MCF 10A (cell line): Measurements from ENCODE around the gene TMEM132A. TPM values are rescaled to one million over a fixed set of nuclear protein-coding genes. Genes with fewer than 3 reads are reported as not detected.

Experiments
- BruUV-seq: library from RNA; stranded (reverse); fragments of 400-500 nt; replicated peaks from 2 replicates; lab custom pipeline; 2021; lab: Mats Ljungman, UMichigan
- CTCF ChIA-PET: fragments of 300-600 bp; sonication (Branson Sonifier 250); formaldehyde crosslinking; extraction: SDS; loops from one replicate; lab custom pipeline; 2021; ENCODE audit warnings: antibody characterized with exemption, inconsistent platforms; lab: Yijun Ruan, JAX
- POLR2A ChIA-PET: fragments of 300-600, 350-650 bp; sonication (Branson Sonifier 250); formaldehyde crosslinking; extraction: SDS; loops from one replicate; lab custom pipeline; 2020; ENCODE audit warnings: antibody characterized with exemption, inconsistent platforms; lab: Yijun Ruan, JAX
- DNase-seq: peaks from one replicate; pipeline ENCODE4 v3.0.0-alpha.2; 2018; ENCODE audit not compliant: unreplicated experiment
- H3K27ac Mint-ChIP-seq: one replicate; pipeline ENCODE4 v1.8.0; 2022; ENCODE audit warnings: mild to moderate bottlenecking, low read depth, mixed read lengths; ENCODE audit not compliant: unreplicated experiment
- H3K27me3 Mint-ChIP-seq: one replicate; pipeline ENCODE4 v1.8.0; 2022; ENCODE audit warnings: mixed read lengths; ENCODE audit not compliant: insufficient read depth, unreplicated experiment
- H3K36me3 Mint-ChIP-seq: one replicate; pipeline ENCODE4 v1.8.0; 2022; ENCODE audit warnings: mild to moderate bottlenecking, moderate library complexity, mixed read lengths; ENCODE audit not compliant: insufficient read depth, unreplicated experiment
- H3K4me1 Mint-ChIP-seq: one replicate; pipeline ENCODE4 v1.8.0; 2022; ENCODE audit warnings: mixed read lengths; ENCODE audit not compliant: insufficient read depth, unreplicated experiment
- H3K4me3 Mint-ChIP-seq: one replicate; pipeline ENCODE4 v1.8.0; 2022; ENCODE audit warnings: mild to moderate bottlenecking, moderate library complexity, mixed read lengths; ENCODE audit not compliant: unreplicated experiment
- H3K9me3 Mint-ChIP-seq: one replicate; pipeline ENCODE4 v1.8.0; 2022; ENCODE audit warnings: mixed read lengths; ENCODE audit not compliant: unreplicated experiment
- intact Hi-C: fragments of 100-400 bp; cut with micrococcal nuclease; formaldehyde crosslinking; loops from 2 replicates; pipeline ENCODE4 v1.14.1; 2022
- total RNA-seq: library from RNA; stranded (reverse); gene quantifications from 2 replicates; pipeline ENCODE4 v1.2.3, GENCODE V29; 2022
- TF ChIP-seq, protein P1 (sequence below): fragments of 200-600 bp; IDR thresholded peaks from one replicate; pipeline ENCODE4 v1.8.0; 2022; ENCODE audit warnings: antibody characterized with exemption, mild to moderate bottlenecking; ENCODE audit not compliant: unreplicated experiment

Gene TMEM132A
- total RNA-seq, 1 experiment from 2014 or later, result 20.5 TPM

GRCh38 chr11:60928563-60929001, 4.3 kb downstream of the TMEM132A start:
- H3K36me3 Mint-ChIP-seq, result no peaks in the 10 kb centered on the region
- peaks cover 13% of the 10 kb centered on the region for H3K4me1 Mint-ChIP-seq
- POLR2A ChIA-PET, result no interaction called here
- H3K9me3 Mint-ChIP-seq, result no peaks in the 10 kb centered on the region
- CTCF ChIA-PET, result interaction anchor here (0.6 to 0.7 kb wide), 2 partner anchors 152 to 208 kb away, joined by 3 to 7 read pairs; no protein-coding TSS in a partner anchor
- TF ChIP-seq, protein P1, sequence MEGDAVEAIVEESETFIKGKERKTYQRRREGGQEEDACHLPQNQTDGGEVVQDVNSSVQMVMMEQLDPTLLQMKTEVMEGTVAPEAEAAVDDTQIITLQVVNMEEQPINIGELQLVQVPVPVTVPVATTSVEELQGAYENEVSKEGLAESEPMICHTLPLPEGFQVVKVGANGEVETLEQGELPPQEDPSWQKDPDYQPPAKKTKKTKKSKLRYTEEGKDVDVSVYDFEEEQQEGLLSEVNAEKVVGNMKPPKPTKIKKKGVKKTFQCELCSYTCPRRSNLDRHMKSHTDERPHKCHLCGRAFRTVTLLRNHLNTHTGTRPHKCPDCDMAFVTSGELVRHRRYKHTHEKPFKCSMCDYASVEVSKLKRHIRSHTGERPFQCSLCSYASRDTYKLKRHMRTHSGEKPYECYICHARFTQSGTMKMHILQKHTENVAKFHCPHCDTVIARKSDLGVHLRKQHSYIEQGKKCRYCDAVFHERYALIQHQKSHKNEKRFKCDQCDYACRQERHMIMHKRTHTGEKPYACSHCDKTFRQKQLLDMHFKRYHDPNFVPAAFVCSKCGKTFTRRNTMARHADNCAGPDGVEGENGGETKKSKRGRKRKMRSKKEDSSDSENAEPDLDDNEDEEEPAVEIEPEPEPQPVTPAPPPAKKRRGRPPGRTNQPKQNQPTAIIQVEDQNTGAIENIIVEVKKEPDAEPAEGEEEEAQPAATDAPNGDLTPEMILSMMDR, result no peak
- intact Hi-C loops, result no loop called here
- H3K27me3 Mint-ChIP-seq, result no peaks in the 10 kb centered on the region
- no peak overlapping the region for H3K27ac Mint-ChIP-seq
- H3K4me3 Mint-ChIP-seq, result no peak overlapping the region
- no TSS peak for BruUV-seq
- no peak for DNase-seq

DNA sequence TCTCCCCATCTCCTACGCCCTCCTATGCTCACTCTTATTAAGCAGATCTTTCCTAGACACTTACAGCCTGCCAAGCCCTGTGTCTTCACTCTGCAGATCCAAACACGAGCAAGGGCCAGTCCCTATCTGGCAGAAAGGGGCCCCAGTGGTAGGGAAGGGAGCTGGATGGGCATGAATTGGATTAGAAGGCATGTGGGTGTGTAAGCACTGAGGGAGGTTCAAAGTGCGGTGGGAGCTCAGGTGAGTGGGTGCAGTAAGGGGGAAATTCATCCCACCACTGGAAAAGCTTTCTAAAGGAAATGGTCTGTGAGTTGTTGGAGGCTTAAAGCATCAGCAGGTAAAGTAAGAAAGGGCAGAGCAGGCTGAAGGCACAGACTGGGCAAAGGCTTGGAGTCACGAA, 5.5 kb downstream of the TMEM132A start:
- Mint-ChIP-seq H3K36me3 (peaks cover 6% of the 10 kb centered on the region), H3K27me3 (no peaks in the 10 kb centered on the region), H3K9me3 (no peaks in the 10 kb centered on the region), H3K4me3 (no peak overlapping the region), H3K27ac (peak overlapping the region; percentile 47), H3K4me1 (peaks cover 13% of the 10 kb centered on the region)
- TF ChIP-seq, protein P1, result no peak
- CTCF ChIA-PET, result interaction anchor here (0.5 to 1.0 kb wide), 2 partner anchors 11 to 16 kb away, joined by 3 read pairs; no protein-coding TSS in a partner anchor
- DNase-seq, result no peak
- BruUV-seq, result no TSS peak
- intact Hi-C loops, result no loop called here
- POLR2A ChIA-PET, result interaction anchor here (0.7 kb wide), 1 partner anchor 432 kb away, joined by 3 read pairs; the partner anchor contains the start of gene TMEM138

DNA sequence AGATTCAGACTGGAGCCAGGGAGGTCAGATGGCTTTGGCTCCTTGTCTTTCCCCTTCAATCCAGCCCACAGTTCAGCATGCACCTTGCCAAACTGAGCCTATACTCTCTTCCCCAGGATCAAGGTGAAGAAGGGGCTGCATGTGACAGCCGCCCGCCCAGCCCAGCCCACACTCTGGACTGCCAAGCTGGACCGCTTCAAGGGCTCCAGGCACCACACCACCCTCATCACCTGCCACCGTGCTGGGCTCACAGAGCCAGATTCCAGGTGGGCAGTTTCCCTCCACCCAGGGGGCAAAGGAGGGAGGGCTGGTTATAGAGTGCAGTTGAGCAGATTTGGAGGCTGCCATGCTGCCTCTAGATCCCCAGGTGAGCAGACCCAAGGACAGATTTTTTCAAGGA, 6.1 kb downstream of the TMEM132A start:
- intact Hi-C loops, result no loop called here
- Mint-ChIP-seq H3K27me3 (no peaks in the 10 kb centered on the region), H3K27ac (peak overlapping the region; percentile 47), H3K4me3 (no peak overlapping the region), H3K4me1 (peaks cover 8% of the 10 kb centered on the region), H3K9me3 (no peaks in the 10 kb centered on the region), H3K36me3 (peaks cover 6% of the 10 kb centered on the region)
- CTCF ChIA-PET, result interaction anchor here (1.0 kb wide), 1 partner anchor 10 kb away, joined by 3 read pairs; no protein-coding TSS in a partner anchor
- DNase-seq, result no peak
- TF ChIP-seq, protein P1, result no peak
- POLR2A ChIA-PET, result no interaction called here
- BruUV-seq, result no TSS peak

DNA sequence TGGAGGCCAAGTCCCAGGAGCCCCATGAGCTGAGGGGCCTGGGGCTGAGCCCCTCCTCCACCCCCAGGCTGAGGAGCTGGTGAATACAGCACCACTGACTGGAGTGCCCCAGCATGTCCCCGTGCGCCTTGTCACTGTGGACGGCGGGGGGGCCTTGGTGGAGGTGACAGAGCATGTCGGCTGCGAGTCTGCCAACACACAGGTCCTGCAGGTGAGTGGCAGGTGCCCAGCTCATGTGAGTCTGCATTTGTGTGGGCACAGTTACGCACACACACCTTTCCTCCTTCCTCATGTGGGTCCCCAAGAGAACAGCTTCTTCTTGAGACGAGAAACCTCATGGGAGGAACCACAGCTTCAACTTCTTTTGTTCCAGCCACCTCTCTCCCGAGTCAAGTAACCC, 7.7 kb downstream of the TMEM132A start:
- intact Hi-C loops, result no loop called here
- no peaks in the 10 kb centered on the region for H3K27me3 Mint-ChIP-seq
- CTCF ChIA-PET, result interaction anchor here (0.6 to 1.2 kb wide), 3 partner anchors 14 to 352 kb away, joined by 3 to 5 read pairs (median 3); no protein-coding TSS in a partner anchor
- no peak overlapping the region for H3K27ac Mint-ChIP-seq
- TF ChIP-seq, protein P1, result no peak
- peaks cover 6% of the 10 kb centered on the region for H3K36me3 Mint-ChIP-seq
- BruUV-seq, result no TSS peak
- DNase-seq, result no peak
- POLR2A ChIA-PET, result no interaction called here
- no peaks in the 10 kb centered on the region for H3K9me3 Mint-ChIP-seq
- H3K4me3 Mint-ChIP-seq, result no peak overlapping the region
- no peaks in the 10 kb centered on the region for H3K4me1 Mint-ChIP-seq
